HepG2 (cell line): ENCODE measurements around the gene TMEM185B. TPM values are rescaled to one million over a fixed set of nuclear protein-coding genes. Genes with fewer than 3 reads are reported as not detected.

Experiments
- ELF3 ChIP-seq: IDR thresholded peaks from 2 replicates; pipeline ENCODE4 v1.6.1; 2016; ENCODE audit warnings: missing genetic modification reagents, missing compliant biosample characterization
- GRHL1 ChIP-seq: sonication (generic); formaldehyde crosslinking; conservative IDR thresholded peaks from 2 replicates; pipeline ENCODE4 v1.8.0; 2022; ENCODE audit warnings: missing genetic modification reagents
- KLF16 ChIP-seq, 2 experiments: sonication (generic) in 1 of 2; formaldehyde crosslinking in 1 of 2; IDR thresholded peaks; 2 replicates each; pipeline versions ENCODE4 v1.6.1 to v1.8.0; 2016 to 2023; ENCODE audit warnings: missing genetic modification reagents in 2 of 2, missing compliant biosample characterization in 1 of 2
- MAFG ChIP-seq: sonication (generic); formaldehyde crosslinking; IDR thresholded peaks from 2 replicates; pipeline ENCODE4 v1.5.1; 2020; ENCODE audit warnings: mild to moderate bottlenecking, missing genetic modification reagents
- MTERF4 ChIP-seq: sonication (generic); formaldehyde crosslinking; IDR thresholded peaks from 2 replicates; pipeline ENCODE4 v1.8.0; 2023; ENCODE audit warnings: mild to moderate bottlenecking, missing genetic modification reagents
- NRL ChIP-seq: sonication (generic); formaldehyde crosslinking; IDR thresholded peaks from 2 replicates; pipeline ENCODE4 v1.5.0; 2020; ENCODE audit warnings: missing genetic modification reagents, mild to moderate bottlenecking, moderate library complexity, borderline replicate concordance
- PAF1 ChIP-seq: IDR thresholded peaks from 2 replicates; pipeline ENCODE4 v1.6.1; 2016; ENCODE audit warnings: missing genetic modification reagents, missing compliant biosample characterization
- PITX1 ChIP-seq: sonication (generic); formaldehyde crosslinking; IDR thresholded peaks from 2 replicates; pipeline ENCODE4 v1.5.1; 2020; ENCODE audit warnings: mild to moderate bottlenecking, missing genetic modification reagents
- RBFOX2 ChIP-seq: fragments of 200-400 bp; formaldehyde crosslinking; IDR thresholded peaks from 2 replicates; pipeline ENCODE4 v1.6.1; 2017; ENCODE audit warnings: low read depth, mild to moderate bottlenecking, low read length
- SIX1 ChIP-seq: sonication (generic); formaldehyde crosslinking; IDR thresholded peaks from 2 replicates; pipeline ENCODE4 v1.4.0; 2020; ENCODE audit warnings: missing genetic modification reagents, borderline replicate concordance
- SPEN ChIP-seq: sonication (generic); formaldehyde crosslinking; IDR thresholded peaks from 2 replicates; pipeline ENCODE4 v1.5.1; 2020; ENCODE audit warnings: low read depth, mild to moderate bottlenecking, missing genetic modification reagents
- TBX2 ChIP-seq: sonication (generic); formaldehyde crosslinking; IDR thresholded peaks from 2 replicates; pipeline ENCODE4 v1.5.0; 2020; ENCODE audit warnings: missing genetic modification reagents, mild to moderate bottlenecking, borderline replicate concordance
- ZBTB44 ChIP-seq: sonication (generic); formaldehyde crosslinking; IDR thresholded peaks from 2 replicates; pipeline ENCODE4 v1.4.0; 2020; ENCODE audit warnings: missing genetic modification reagents
- ZFX ChIP-seq: sonication (generic); formaldehyde crosslinking; IDR thresholded peaks from 2 replicates; pipeline ENCODE4 v1.4.0; 2020; ENCODE audit warnings: mild to moderate bottlenecking, low read depth, missing genetic modification reagents, moderate library complexity
- ZFYVE20 ChIP-seq: sonication (generic); formaldehyde crosslinking; IDR thresholded peaks from 2 replicates; pipeline ENCODE4 v1.8.0; 2023; ENCODE audit warnings: low read depth, mild to moderate bottlenecking, moderate library complexity, missing genetic modification reagents, borderline replicate concordance
- ZNF264 ChIP-seq: sonication (generic); formaldehyde crosslinking; IDR thresholded peaks from 2 replicates; pipeline ENCODE4 v1.4.0; 2020; ENCODE audit warnings: missing genetic modification reagents
- ZNF274 ChIP-seq: sonication (generic); formaldehyde crosslinking; IDR thresholded peaks from 2 replicates; pipeline ENCODE4 v1.5.1; 2020; ENCODE audit warnings: mild to moderate bottlenecking, missing genetic modification reagents
- ZNF605 ChIP-seq: sonication (generic); formaldehyde crosslinking; IDR thresholded peaks from 2 replicates; pipeline ENCODE4 v1.8.0; 2022; ENCODE audit warnings: mild to moderate bottlenecking, missing genetic modification reagents
- ZNF652 ChIP-seq: IDR thresholded peaks from 2 replicates; pipeline ENCODE4 v1.6.1; 2016; ENCODE audit warnings: low read depth, borderline replicate concordance
- ZNF674 ChIP-seq: sonication (generic); formaldehyde crosslinking; IDR thresholded peaks from 2 replicates; pipeline ENCODE4 v1.5.0; 2020; ENCODE audit warnings: low read depth, mild to moderate bottlenecking, missing genetic modification reagents
- ZNF790 ChIP-seq: sonication (generic); formaldehyde crosslinking; IDR thresholded peaks from 2 replicates; pipeline ENCODE4 v1.8.0; 2022; ENCODE audit warnings: missing genetic modification reagents, mild to moderate bottlenecking, borderline replicate concordance
- ZSCAN12 ChIP-seq: sonication (generic); formaldehyde crosslinking; IDR thresholded peaks from 2 replicates; pipeline ENCODE4 v1.9.0; 2021; ENCODE audit warnings: mild to moderate bottlenecking, missing genetic modification reagents
- ZSCAN29 ChIP-seq: sonication (generic); formaldehyde crosslinking; conservative IDR thresholded peaks from 2 replicates; pipeline ENCODE4 v1.4.0; 2020; ENCODE audit warnings: mild to moderate bottlenecking, missing genetic modification reagents
- polyA plus RNA-seq, 8 experiments: library from polyadenylated mRNA; depleted of rRNA in 3 of 8; stranded (reverse) in 7 of 8; unstranded in 1 of 8; fragments of >200 nt; fragmentation: Illumina TruSeq in 4 of 8; extraction: Trizol in 4 of 8; gene quantifications; 2 replicates each; pipeline versions ENCODE4 v1.2.1 to v1.2.3, GENCODE V29; 2011 to 2016; ENCODE audit warnings: low read depth in 4 of 8, missing spikeins in 1 of 8, mixed read lengths in 1 of 8; ENCODE audit not compliant: insufficient read depth in 1 of 8
- total RNA-seq, 5 experiments: library from RNA; depleted of rRNA; stranded (reverse); fragments of >200 nt; fragmentation: Illumina TruSeq; extraction: Trizol; gene quantifications; 2 replicates each; pipeline ENCODE4 v1.2.3, GENCODE V29; 2016; ENCODE audit warnings: low read depth in 1 of 5
- TF ChIP-seq, protein P1 (sequence below): sonication (generic); formaldehyde crosslinking; IDR thresholded peaks from 2 replicates; pipeline ENCODE4 v1.8.0; 2022; ENCODE audit warnings: missing genetic modification reagents, mild to moderate bottlenecking, borderline replicate concordance

TMEM185B gene
- total and polyA plus RNA-seq, 2 of the 13 experiments (the other 11 are each of a cell fraction or from before 2014, with no cell fraction given) = 5.6 to 7.0 TPM

DNA sequence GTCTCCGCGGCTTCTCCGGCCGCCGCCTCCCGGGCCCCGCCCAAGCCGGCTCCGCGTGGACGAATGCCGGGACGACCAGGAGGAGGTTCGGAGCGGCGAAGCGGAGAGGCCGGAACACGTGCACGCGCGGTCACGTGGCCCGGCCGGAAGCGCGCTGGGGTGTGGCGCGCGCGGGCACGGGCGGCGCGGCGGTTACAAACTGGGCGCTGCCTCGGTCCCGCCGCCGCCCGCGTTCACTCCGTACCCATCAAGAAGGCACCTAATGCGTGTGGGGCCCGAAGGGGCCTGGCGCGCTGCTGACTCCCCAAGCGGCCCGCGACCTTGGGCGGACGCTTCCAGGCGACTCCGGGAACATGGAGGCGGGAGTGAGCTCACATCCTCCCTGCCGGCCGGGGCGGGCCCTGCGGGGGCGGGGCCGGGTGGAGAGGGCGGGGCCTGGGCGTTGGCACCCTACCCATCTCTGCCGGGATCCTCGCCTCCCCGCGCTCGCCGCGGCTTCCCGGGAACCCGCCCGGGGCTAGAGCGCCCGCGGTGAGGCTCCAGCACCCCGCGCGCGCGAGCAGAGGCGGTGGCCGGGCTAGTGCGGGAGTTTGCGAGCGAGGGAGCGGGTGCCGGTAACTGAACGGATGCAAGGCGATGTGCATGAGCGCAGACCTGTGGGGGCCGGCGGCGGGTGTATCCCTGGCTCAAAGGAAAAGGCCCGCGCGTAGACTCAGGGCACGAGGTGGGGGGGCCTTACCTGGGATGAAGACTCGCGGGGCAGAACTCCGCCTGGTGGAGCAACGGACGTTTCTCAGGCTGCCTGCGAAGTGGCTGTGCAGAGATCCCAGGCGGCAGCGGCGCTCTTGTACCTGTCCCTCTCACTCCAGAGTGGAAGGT is at the start of gene TMEM185B (continued):
- TF ChIP-seq, protein P1, sequence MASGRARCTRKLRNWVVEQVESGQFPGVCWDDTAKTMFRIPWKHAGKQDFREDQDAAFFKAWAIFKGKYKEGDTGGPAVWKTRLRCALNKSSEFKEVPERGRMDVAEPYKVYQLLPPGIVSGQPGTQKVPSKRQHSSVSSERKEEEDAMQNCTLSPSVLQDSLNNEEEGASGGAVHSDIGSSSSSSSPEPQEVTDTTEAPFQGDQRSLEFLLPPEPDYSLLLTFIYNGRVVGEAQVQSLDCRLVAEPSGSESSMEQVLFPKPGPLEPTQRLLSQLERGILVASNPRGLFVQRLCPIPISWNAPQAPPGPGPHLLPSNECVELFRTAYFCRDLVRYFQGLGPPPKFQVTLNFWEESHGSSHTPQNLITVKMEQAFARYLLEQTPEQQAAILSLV = peak; percentile 62; the same call in 1 of the 2 replicates
- TF ChIP-seq TBX2 (CRISPR knock-in tag) (peak; percentile 79), PAF1 (no peak), KLF16 (CRISPR knock-in tag; IDR thresholded peaks at IDR 0.05) (no peak), ZNF274 (peak; percentile 45; the same call in 1 of the 2 replicates), SIX1 (CRISPR knock-in tag) (no peak), RBFOX2 (peak; percentile 85), NRL (CRISPR knock-in tag) (no peak; the same call in 1 of the 2 replicates), ZFX (CRISPR knock-in tag) (peak; percentile 65; the same call in 1 of the 2 replicates), MAFG (CRISPR knock-in tag) (no peak), ZNF652 (no peak), GRHL1 (no peak), ZSCAN12 (CRISPR knock-in tag) (no peak), ELF3 (0 out of 2 replicates have a peak, but pooled peaks have one; percentile 34), PITX1 (CRISPR knock-in tag) (peak; percentile 49; the same call in 1 of the 2 replicates), ZNF674 (CRISPR knock-in tag) (no peak), ZBTB44 (no peak), ZSCAN29 (CRISPR knock-in tag) (no peak), SPEN (CRISPR knock-in tag) (peak; percentile 52; the same call in 1 of the 2 replicates), ZNF790 (CRISPR knock-in tag) (no peak), MTERF4 (CRISPR knock-in tag) (peak; percentile 58; the same call in 1 of the 2 replicates), ZNF605 (CRISPR knock-in tag) (0 out of 2 replicates have a peak, but pooled peaks have one; percentile 31), ZFYVE20 (CRISPR knock-in tag) (no peak), ZNF264 (CRISPR knock-in tag) (no peak)
